HG03457 (cell line): ENCODE results near the gene HIPK3.
"Not testable (repeated sequence)": the region's sequence is repeated elsewhere in the genome, so short reads cannot be mapped to it uniquely, and the experiment has no call there.

Experiments used
- ATAC-seq: cut with Tn5 transposase; IDR thresholded peaks from one replicate; pipeline ENCODE4 v1.9.1; 2021; ENCODE audit warnings: moderate number of reproducible peaks; ENCODE audit not compliant: unreplicated experiment

HIPK3 gene

GRCh38 chr11:33296695-33297094 lies 39.5 kb downstream of the HIPK3 start:
- no peak for ATAC-seq

GRCh38 chr11:33303541-33303940 lies 46.4 kb downstream of the HIPK3 start:
- ATAC-seq, result no peak

- not testable (repeated sequence) for ATAC-seq
Measured at GRCh38 chr11:33306821-33307220, 49.6 kb downstream of the HIPK3 start.

- ATAC-seq, result no peak
Measured at GRCh38 chr11:33307984-33308383, 50.8 kb downstream of the HIPK3 start.

GRCh38 chr11:33309118-33309517 lies 51.9 kb downstream of the HIPK3 start:
- ATAC-seq, result no peak

GRCh38 chr11:33310720-33311500 lies 53.7 kb downstream of the HIPK3 start:
- no peak for ATAC-seq

- no peak for ATAC-seq
Measured at GRCh38 chr11:33311680-33312079, 54.5 kb downstream of the HIPK3 start.

GRCh38 chr11:33315822-33316221 lies 58.6 kb downstream of the HIPK3 start:
- ATAC-seq, result no peak

- ATAC-seq, result no peak
Measured at GRCh38 chr11:33317662-33318061, 60.5 kb downstream of the HIPK3 start.

- ATAC-seq, result no peak
Measured at GRCh38 chr11:33320016-33320813, 63.0 kb downstream of the HIPK3 start.

- no peak for ATAC-seq
Measured at GRCh38 chr11:33320814-33321330, 63.7 kb downstream of the HIPK3 start.

GRCh38 chr11:33321422-33321821 lies 64.2 kb downstream of the HIPK3 start:
- ATAC-seq, result no peak

- ATAC-seq, result no peak
Measured at GRCh38 chr11:33323421-33323820, 66.2 kb downstream of the HIPK3 start.

- ATAC-seq, result no peak
Measured at GRCh38 chr11:33324302-33324985, 67.3 kb downstream of the HIPK3 start.

GRCh38 chr11:33325451-33325850 lies 68.3 kb downstream of the HIPK3 start:
- no peak for ATAC-seq

- no peak for ATAC-seq
Measured at GRCh38 chr11:33329705-33330329, 72.6 kb downstream of the HIPK3 start.

GRCh38 chr11:33333816-33334215 lies 76.6 kb downstream of the HIPK3 start:
- no peak for ATAC-seq

GRCh38 chr11:33334627-33335026 lies 77.4 kb downstream of the HIPK3 start:
- ATAC-seq, result no peak

GRCh38 chr11:33339247-33339646 lies 82.1 kb downstream of the HIPK3 start:
- ATAC-seq, result no peak

GRCh38 chr11:33344611-33345010 lies 87.4 kb downstream of the HIPK3 start:
- no peak for ATAC-seq
